Superior temporal gyrus (tissue), 1 donor: ENCODE data around the gene FLT4.
"Not testable (repeated sequence)": the region's sequence is repeated elsewhere in the genome, so short reads cannot be mapped to it uniquely, and the experiment has no call there.

ENCODE experiments used
- DNase-seq: peaks from one replicate; pipeline ENCODE4 v3.0.0-alpha.2; 2016; ENCODE audit errors: extremely low spot score

FLT4 gene

DNA sequence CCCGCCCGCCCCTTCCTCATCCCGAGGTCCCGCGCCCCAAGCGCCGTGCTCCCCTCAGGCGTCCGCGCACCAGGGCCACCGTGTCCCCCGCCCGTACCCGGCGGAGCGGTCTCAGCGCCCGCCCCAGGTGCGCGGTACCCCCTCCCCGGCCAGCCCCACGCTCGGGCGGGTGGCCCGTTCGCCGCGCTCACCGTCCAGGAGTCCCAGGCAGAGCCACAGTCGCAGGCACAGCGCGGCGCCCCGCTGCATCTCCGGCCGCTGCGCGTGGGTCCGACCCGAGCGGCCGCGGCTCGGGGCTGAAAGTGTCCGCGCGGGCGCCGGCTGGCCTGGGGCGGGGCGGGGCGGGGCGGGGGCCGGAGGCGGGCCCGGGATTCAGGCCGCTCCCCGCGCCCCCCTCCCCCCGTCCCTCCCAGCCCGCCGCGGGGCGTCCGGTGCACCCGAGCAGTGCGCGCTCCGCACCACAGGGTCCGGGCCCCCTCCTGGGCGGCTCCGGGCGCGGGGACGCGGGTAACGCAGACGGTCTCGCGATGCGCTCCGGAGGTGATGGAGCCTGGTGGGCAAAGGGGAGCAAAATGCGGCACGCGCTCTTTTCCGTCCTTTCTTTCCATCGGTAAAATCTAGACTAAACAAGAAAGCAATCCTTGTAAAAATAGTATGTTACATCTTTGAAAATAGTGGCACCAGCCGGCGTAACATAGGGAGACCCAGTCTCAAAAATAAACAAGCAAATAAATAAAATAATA is at the start of gene FLT4:
FLT4 (minus strand) TSS at position 304 of the 743 bp plus-strand sequence; CDS start at position 249, 55 bp downstream.
- no peak for DNase-seq

DNA sequence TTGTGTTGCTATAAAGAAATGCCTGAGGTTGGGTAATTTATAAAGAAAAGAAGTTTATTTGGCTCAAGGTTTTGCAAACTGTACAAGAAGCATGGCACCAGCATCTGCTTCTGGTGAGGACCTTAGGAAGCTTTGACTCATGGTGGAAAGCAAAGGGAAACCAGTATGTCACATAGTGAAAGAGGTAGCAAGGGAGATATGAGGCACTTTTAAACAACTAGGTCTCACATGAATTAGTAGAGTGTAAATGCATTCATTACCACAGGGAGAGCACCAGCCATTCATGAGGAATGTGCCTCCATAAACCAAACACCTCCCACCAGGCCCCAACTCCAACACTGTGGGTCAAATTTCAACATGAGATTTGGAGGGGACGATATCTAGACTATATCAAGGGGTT is 49.6 kb upstream of the FLT4 start:
- no peak for DNase-seq

GRCh38 chr5:180696116-180696515 is 46.7 kb upstream of the FLT4 start:
- DNase-seq: no peak

DNA sequence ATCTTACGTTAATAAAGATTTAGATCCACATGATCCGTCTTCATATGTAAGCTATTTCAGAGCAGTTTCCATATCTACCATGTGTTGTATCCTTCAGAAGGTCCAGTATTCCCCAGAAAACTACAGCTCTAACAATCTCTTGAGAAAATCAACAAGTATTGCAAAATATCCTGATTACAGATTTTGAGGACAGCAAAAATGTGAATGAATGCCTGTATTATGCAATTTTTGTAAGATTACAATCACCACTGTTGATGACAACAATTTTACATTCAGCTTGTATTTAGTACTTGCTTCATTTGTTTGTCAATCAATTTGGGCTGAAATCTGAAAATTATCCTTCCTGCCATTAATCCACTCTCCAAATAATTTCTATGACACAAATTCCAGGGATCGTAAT is 43.0 kb upstream of the FLT4 start:
- no peak for DNase-seq

DNA sequence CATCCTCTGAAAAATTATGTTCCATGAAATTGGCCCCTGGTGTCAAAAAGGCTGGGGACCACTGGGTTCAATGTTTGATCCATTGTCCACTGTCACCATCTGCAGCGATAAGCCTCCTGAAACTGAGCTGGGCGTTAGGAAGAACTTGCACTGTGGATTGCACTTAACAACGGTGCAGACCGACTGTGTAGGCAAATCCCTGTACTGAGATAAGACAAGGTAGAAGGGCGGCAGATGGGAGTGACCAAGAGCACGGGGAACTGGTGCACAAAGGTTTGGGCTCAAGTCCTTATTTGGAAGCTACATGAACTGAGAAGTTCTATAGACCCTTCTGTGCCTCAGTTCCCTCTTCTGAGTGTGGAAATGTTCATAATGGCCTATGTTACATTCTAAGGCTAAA is 41.6 kb upstream of the FLT4 start:
- no peak for DNase-seq

DNA sequence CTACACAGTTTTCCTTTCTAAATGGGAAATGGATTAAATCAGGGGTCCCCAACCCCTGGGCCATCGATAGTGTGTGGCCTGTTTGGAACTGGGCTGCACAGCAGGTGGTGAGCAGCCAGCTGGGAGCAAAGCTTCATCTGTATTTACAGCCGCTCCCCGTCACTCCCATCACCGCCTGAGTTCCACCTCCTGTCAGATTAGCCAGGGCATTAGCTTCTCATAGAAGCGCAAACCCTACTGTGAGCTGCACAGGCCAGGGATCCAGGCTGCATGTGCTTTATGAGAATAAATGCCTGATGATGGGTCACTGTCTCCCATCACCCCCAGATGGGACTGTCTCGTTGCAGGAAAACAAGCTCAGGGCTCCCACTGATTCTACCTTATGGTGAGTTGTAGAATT is 41.2 kb upstream of the FLT4 start:
- DNase-seq: no peak

GRCh38 chr5:180689775-180690174 is 40.4 kb upstream of the FLT4 start:
- no peak for DNase-seq

DNA sequence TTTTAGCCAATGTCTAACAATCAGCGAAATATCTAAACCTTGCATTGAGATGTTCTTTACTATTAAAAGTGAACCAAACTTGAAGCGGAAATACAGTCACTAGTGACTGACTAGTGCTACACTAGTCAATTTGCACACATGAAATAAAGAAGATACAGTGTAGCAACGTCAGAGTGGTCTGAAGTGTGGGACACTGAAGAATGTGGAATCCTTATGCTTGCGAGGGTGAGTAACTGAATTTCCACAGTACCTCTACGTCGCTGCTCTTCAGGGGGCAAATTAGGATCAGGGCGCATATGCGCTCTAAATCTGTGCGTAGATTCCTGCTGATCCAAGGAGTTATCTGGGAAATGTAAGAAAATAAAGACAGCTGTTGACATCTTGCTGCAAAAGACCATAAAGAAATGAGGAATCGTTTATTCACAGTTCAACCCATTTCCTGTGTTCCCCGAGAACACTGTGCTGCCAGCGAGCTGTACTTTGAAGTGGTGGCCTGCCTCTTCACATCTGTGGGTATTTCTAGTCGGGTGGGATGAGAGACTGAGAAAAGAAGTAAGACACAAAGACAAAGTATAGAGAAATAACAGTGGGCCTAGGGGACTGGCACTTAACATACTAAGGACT is 39.8 kb upstream of the FLT4 start:
- no peak for DNase-seq

DNA sequence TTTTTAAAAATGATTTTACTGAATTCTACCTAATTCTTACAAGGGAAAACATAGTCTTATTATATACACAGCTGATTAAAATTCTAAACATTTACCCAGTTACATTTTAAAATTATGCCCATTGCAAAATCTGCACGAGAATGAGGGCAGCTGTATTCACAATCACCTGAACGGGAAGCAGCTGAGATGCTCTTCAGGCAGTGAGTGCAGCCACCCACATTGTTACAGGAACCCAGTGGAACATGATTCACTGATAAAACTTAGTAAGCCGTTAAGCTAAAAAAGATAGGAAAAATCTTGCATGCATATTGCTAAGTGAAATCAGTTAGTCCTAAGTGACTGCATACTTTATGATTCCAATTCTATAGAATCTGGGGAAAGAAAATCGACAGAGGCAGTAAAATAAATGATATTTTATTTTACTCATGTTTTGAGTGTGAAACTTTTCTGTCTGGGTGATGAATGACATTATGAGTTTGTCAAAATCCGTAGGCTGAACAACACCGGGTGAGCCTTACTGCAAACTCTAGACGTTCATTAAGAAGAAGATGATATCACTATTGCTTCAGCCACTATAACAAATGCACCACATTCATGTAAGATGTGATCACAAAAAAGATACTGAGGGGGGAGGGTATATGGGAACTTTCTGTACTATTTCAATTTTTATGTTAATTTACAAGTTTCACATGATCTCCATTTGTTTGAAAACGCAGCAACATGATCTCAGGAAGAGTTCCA is 39.1 kb upstream of the FLT4 start:
- no peak for DNase-seq

- not testable (repeated sequence) for DNase-seq
Measured at GRCh38 chr5:180686799-180687198, 37.4 kb upstream of the FLT4 start.

DNA sequence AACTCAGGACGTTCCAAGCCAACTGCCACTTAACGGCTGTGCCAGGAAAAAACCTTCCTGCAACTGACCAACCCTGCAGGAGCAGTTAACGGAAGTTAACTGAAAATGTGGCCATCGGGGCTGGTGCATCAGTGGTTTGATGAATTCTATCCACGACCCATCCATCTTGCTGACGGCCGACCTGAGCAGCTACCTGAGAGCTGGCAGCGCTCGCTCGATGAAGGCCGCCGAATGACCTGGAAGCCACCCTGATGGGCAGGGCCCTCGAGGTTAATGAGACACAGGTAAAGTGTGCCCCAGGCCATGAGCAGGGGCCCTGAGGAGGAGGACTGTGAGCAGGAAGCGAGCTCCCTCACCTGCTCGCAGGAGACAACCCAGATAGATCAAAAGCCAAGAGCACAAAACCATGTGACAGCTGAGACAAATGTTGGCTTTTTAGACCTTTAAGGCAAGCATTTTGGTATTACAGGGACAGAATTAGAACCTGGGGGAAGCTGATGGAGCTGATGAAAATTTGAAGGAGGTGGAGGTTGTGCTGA is 35.3 kb upstream of the FLT4 start:
- no peak for DNase-seq

DNA sequence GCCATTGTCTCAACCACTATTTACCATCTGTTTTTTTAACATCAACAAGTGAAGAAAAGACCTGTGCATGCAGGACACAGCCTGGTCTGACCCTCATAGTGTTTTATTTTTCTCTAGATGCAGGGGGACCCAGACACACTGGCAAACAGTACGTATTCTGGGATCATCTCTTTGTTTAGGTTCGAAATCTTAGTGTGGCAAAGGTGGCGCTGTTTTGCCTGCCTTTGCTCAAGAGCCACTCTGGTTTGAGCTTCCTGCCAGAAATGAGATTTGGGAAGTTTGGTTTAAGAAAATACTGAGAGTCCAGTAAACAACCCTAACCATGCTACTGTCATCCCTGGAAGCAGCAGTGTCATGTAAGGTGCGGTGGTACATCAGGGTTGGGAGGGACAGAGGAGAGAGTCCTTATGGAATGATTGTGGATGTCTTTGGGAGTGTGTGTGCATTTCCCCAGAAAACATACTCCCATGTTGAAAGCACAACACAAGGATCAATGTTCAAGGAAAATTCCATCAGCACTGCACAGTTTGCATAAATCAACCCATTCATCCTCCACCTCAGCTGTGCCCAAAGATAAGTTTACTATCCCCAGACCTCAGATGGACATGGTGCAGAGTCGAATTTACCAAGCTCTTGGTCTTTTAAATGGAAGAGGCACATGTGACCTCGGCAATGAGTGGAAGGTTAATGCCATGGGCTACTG is 34.0 kb upstream of the FLT4 start:
- DNase-seq: no peak

DNA sequence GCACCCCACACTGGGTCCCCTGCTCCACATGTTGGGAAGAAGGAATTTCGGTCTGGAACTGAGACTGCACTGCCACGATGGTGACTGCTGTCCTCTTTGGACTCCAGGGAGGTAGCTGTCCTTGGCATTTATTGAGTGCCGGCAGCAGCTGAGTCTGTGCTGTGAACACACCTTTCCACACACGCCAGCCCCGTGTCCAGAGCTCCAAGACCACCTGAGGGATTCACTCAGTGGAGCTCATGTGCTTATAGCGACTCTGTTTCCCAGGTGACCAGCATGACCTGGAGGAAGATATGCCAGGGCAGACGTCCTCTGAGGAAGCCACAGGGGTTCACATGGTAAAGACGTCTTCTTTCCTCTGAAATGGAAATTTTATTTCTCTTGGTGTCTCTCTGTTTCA is 33.2 kb upstream of the FLT4 start:
- DNase-seq: no peak

DNA sequence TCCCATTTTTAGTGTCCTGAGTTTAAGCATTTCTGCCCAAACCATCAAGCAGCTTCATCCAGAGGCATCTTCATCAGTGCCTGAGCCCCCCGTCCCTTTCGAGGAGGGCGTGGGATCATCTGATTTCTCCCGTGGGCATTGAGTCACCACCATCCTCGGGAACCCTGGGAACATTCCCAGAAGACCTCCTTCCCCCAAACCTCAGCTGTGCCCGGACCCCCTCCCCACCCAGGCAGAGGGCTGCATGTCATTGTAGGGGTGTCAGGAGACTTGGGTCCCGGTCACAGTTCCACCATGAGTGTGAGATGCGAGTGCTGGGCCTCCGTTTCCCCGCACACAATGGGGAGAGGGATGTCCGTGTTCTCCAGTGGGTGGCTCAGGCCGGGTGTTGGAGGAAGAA is 32.6 kb upstream of the FLT4 start:
- DNase-seq: not testable (repeated sequence)

DNA sequence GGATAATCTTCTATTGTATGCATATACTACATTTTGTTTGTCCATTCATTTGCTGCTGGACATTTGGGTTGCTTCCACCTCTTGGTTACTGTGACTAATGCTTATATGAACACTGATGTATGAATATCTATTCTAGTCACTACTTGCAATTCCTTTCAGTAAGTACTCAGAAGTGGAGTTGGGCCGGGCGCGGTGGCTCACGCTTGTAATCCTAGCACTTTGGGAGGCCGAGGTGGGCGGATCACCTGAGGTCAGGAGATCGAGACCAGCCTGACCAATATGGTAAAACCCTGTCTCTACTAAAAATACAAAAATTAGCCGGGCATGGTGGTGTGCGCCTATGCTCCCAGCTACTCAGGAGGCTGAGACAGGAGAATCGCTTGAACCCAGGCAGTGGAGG is 28.9 kb upstream of the FLT4 start:
- DNase-seq: not testable (repeated sequence)

DNA sequence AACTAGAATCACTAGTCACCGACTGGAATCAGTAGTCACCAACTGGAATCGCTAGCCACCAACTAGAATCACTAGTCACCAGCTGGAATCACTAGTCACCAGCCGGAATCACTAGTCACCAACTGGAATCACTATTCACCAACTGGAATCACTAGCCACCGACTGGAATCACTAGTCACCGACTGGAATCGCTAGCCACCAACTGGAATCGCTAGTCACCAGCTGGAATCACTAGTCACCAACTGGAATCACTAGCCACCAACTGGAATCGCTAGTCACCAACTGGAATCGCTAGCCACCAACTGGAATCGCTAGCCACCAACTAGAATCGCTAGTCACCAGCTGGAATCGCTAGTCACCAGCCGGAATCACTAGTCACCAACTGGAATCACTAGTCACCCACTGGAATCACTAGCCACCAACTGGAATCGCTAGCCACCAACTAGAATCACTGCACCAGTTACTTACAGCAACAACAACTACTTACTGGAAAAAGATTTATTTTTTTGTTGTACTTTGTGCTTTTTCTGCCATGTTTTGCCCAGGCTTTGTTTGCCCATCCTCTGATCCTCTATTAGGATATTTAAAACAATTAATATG is 25.7 kb upstream of the FLT4 start:
- DNase-seq: no peak

- not testable (repeated sequence) for DNase-seq
Measured at GRCh38 chr5:180674090-180674475, 24.7 kb upstream of the FLT4 start.

DNA sequence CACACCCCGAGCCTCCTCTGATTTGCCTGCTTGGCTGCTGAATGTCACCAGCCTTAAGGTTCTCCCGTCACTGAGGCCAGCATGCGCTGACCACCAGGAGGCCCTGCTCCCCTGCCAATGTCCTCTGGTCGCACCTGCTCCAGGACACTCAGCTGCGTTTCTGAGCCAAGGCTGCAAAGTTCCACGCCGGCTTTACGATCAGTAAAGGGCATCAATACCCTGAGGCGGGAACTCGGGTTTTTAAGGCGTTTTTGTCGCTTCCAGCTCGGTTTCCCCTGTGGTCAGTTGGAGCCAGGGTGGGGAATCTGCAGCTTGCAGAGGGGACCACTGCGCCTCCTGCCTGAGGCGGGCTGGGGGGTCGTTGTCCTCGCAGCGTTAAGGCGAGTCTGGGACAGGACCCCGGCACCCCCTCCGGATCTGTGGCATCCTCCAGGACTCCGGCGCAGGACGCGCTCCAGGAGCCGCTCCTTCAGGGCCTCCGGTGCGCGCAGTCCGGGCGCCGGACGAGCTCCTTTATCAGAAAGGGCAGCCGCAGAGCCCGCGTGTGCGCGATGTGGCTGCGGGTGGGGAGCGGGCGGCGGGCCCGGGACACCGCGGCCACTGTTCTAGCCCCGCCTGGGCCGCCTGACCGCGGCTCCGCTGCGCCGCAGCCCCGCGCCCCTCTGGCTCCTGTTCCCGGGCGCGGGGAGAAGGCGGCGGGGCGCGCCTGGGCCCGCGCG is 24.1 kb upstream of the FLT4 start:
- DNase-seq: no peak

DNA sequence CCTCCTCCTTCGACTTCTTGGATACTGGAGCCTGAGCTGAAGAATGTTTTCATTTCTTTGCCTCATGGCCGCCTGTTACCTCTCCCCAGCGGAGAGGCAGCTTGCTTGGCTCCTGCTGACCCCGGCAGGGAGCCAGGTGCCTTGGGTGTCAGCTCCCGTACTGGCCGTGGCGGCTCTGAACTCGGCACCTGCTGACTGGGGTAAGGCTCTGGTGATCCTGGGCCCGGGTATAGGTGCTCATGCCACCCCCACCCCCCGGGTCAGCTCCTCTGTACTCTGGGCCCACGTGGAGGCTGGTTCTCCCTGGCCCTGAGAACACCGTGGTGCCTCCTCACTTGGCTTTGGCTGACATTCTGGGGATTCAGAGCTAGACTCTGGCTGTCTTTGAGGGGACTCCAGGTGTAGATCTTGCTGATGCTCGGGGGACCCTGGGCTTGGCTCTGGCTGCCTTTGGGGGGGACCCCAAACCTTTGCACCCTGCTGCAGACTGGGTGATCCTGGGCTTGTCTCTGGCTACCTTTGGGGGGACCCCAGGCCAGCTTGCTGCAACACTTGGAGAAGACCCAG is 22.6 kb upstream of the FLT4 start:
- not testable (repeated sequence) for DNase-seq

GRCh38 chr5:180670586-180671359 is 21.4 kb upstream of the FLT4 start:
- DNase-seq: peak; percentile 89
